GM23338 (cell line): ENCODE results near the gene TNK2.

Experiments
- CREB1 ChIP-seq: fragments of 250-450 bp; sonication (Bioruptor Pico); IDR thresholded peaks from 2 replicates; pipeline ENCODE4 v1.5.0; 2020; ENCODE audit warnings: low read depth, mild to moderate bottlenecking, moderate library complexity
- CTCF ChIP-seq, 2 experiments: fragments of 200-600 bp in 1 of 2; sonication (generic) in 1 of 2; conservative IDR thresholded peaks; 2 replicates each; pipeline versions ENCODE4 v1.5.1 to v1.6.1; 2016 to 2017; ENCODE audit warnings: antibody characterized with exemption in 2 of 2, low read depth in 2 of 2, mild to moderate bottlenecking in 2 of 2, moderate library complexity in 1 of 2
- EZH2 ChIP-seq: fragments of 200-600 bp; sonication (generic); IDR thresholded peaks from one replicate; pipeline ENCODE4 v1.8.0; 2017; ENCODE audit warnings: antibody characterized with exemption, mild to moderate bottlenecking, low read depth; ENCODE audit not compliant: unreplicated experiment
- EZH2phosphoT487 ChIP-seq: fragments of 200-600 bp; sonication (generic); IDR thresholded peaks from one replicate; pipeline ENCODE4 v1.8.1; 2018; ENCODE audit warnings: antibody characterized with exemption; ENCODE audit not compliant: unreplicated experiment
- JUNB ChIP-seq: IDR thresholded peaks from one replicate; pipeline ENCODE4 v1.6.1; 2016; ENCODE audit warnings: antibody characterized with exemption; ENCODE audit not compliant: unreplicated experiment
- POLR2AphosphoS5 ChIP-seq: IDR thresholded peaks from 2 replicates; pipeline ENCODE4 v1.6.1; 2016; ENCODE audit warnings: antibody characterized with exemption, low read depth
- ZNF114 ChIP-seq: fragments of 250-450 bp; sonication (Bioruptor Pico); IDR thresholded peaks from 2 replicates; pipeline ENCODE4 v1.5.0; 2020; ENCODE audit warnings: mild to moderate bottlenecking, moderate library complexity
- TF ChIP-seq, protein P1 (sequence below): IDR thresholded peaks from one replicate; pipeline ENCODE4 v1.6.1; 2018; ENCODE audit warnings: antibody characterized with exemption; ENCODE audit not compliant: unreplicated experiment
- TF ChIP-seq, protein P2 (sequence below): IDR thresholded peaks from 2 replicates; pipeline ENCODE4 v1.6.1; 2016; ENCODE audit warnings: antibody characterized with exemption

- TF ChIP-seq JUNB (no peak), POLR2AphosphoS5 (no peak), CTCF (conservative IDR thresholded peaks at IDR 0.05; ENCODE audit: low read depth in 2 of 2) (no peak), EZH2 (no peak), CREB1 (CRISPR knock-in tag) (no peak), EZH2phosphoT487 (no peak), ZNF114 (no peak)
- TF ChIP-seq, protein P1, sequence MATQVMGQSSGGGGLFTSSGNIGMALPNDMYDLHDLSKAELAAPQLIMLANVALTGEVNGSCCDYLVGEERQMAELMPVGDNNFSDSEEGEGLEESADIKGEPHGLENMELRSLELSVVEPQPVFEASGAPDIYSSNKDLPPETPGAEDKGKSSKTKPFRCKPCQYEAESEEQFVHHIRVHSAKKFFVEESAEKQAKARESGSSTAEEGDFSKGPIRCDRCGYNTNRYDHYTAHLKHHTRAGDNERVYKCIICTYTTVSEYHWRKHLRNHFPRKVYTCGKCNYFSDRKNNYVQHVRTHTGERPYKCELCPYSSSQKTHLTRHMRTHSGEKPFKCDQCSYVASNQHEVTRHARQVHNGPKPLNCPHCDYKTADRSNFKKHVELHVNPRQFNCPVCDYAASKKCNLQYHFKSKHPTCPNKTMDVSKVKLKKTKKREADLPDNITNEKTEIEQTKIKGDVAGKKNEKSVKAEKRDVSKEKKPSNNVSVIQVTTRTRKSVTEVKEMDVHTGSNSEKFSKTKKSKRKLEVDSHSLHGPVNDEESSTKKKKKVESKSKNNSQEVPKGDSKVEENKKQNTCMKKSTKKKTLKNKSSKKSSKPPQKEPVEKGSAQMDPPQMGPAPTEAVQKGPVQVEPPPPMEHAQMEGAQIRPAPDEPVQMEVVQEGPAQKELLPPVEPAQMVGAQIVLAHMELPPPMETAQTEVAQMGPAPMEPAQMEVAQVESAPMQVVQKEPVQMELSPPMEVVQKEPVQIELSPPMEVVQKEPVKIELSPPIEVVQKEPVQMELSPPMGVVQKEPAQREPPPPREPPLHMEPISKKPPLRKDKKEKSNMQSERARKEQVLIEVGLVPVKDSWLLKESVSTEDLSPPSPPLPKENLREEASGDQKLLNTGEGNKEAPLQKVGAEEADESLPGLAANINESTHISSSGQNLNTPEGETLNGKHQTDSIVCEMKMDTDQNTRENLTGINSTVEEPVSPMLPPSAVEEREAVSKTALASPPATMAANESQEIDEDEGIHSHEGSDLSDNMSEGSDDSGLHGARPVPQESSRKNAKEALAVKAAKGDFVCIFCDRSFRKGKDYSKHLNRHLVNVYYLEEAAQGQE = no peak
- TF ChIP-seq, protein P2, sequence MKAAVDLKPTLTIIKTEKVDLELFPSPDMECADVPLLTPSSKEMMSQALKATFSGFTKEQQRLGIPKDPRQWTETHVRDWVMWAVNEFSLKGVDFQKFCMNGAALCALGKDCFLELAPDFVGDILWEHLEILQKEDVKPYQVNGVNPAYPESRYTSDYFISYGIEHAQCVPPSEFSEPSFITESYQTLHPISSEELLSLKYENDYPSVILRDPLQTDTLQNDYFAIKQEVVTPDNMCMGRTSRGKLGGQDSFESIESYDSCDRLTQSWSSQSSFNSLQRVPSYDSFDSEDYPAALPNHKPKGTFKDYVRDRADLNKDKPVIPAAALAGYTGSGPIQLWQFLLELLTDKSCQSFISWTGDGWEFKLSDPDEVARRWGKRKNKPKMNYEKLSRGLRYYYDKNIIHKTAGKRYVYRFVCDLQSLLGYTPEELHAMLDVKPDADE = no peak
These were observed 16.8 kb downstream of the TNK2 start for GRCh38 chr3:195891431-195892104.
